ENCODE data around the gene ITIH5.

Gene ITIH5

DNA sequence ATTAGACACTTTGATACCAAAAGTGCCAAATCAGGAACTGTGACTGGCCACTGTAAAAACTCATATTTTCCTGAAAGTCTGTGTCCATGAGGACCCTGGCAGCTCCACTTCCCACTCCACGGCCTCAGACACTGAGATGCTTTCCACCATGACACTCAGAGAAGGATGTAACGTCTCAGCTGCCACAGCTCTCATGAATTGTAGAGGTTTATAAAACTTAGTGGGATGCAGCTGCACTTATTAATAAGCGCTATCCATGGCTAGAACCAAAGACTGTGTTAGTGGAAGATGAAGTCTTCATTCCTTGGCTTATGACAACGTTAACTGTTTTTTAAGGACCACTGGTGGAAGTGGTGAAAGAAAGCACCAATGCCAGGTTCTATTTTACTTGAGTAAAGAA is 121.0 kb downstream of the ITIH5 start:
- no peak overlapping the region for H3K4me3 ChIP-seq (ENCODE audit: low read length)
- TF ChIP-seq CTCF (IDR thresholded peaks at IDR 0.05; ENCODE audit: insufficient read depth, low read depth, low read length, missing control alignments) = no peak
- no peak for DNase-seq (ENCODE audit: low read depth)

DNA sequence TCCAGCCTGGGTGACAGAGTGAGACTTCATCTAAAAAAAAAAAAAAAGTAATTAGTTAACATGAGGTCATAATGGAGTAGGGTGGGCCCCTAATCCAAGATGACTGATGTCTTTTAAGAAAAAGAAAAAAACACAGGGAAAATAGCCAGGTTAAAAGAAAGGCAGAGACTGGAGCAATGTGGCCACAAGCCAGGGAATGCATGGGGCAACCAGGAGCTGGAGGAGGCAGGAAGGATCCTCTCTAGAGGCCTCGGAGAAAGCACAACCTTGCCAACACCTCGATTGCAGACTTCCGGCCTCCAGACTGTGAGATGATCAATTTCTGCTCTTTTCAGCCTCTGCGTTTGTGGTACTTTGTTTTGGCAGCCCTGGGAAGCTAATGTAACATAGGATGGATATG is 121.5 kb downstream of the ITIH5 start:
- TF ChIP-seq CTCF (IDR thresholded peaks at IDR 0.05; ENCODE audit: insufficient read depth, low read depth, low read length, missing control alignments) = no peak
- H3K4me3 ChIP-seq (ENCODE audit: low read length) = no peak overlapping the region
- DNase-seq (ENCODE audit: low read depth) = no peak

- no peak for TF ChIP-seq CTCF (IDR thresholded peaks at IDR 0.05; ENCODE audit: insufficient read depth, low read depth, low read length, missing control alignments)
- no peak overlapping the region for H3K4me3 ChIP-seq (ENCODE audit: low read length)
- DNase-seq (ENCODE audit: low read depth) = no peak
Measured at GRCh38 chr10:7544203-7544602, 122.6 kb downstream of the ITIH5 start.

- no peak for TF ChIP-seq CTCF (IDR thresholded peaks at IDR 0.05; ENCODE audit: insufficient read depth, low read depth, low read length, missing control alignments)
- DNase-seq (ENCODE audit: low read depth) = no peak
- H3K4me3 ChIP-seq (ENCODE audit: low read length) = no peak overlapping the region
Measured at GRCh38 chr10:7542189-7542914, 124.4 kb downstream of the ITIH5 start.

DNA sequence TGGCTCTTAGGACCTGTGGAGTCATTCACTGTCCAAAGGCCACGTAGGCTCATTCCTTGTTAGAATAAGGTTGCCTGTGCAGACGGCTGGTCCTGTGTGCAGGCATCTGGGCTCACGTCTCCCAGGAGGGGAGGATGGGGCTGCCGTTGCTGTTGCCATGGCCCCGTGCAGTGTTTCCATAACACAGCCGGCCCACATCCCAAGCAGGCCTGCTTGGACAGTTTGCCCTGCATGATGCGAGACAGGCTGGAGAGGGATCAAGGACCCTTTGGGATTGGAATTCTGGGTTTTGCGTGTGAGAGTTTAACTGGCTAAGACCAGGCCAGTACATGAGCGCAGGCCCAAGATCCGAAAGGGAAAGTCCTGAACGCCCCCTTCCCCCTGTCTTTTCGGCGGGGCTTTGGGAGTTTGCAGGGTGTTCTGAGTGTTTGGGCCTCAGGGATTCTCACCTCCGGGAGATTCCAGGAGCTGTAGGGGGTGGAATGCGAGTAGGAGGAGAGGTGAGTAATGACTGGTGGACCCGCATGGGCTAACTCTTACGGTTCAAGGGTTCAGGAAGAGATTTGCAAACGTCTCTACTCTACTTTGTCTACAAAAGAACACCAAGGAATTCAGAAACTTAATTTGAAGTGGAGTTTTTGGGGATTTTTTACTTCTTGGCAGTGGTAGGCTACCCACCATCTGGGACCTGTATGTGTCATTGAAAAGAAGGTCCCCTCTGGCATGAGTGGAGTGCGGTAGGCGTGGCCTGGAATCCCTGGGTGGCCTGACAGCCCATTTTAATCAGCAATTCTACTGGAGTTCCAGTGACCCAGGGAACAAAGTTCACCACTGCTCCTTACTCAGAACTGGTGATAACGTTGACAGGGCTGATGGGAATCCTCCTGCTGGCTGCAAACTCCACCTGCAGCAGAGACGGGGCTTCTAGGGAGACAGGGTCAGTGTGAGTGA is 125.4 kb downstream of the ITIH5 start:
- no peak for TF ChIP-seq CTCF (IDR thresholded peaks at IDR 0.05; ENCODE audit: insufficient read depth, low read depth, low read length, missing control alignments)
- no peak overlapping the region for H3K4me3 ChIP-seq (ENCODE audit: low read length)
- no peak for DNase-seq (ENCODE audit: low read depth)

DNA sequence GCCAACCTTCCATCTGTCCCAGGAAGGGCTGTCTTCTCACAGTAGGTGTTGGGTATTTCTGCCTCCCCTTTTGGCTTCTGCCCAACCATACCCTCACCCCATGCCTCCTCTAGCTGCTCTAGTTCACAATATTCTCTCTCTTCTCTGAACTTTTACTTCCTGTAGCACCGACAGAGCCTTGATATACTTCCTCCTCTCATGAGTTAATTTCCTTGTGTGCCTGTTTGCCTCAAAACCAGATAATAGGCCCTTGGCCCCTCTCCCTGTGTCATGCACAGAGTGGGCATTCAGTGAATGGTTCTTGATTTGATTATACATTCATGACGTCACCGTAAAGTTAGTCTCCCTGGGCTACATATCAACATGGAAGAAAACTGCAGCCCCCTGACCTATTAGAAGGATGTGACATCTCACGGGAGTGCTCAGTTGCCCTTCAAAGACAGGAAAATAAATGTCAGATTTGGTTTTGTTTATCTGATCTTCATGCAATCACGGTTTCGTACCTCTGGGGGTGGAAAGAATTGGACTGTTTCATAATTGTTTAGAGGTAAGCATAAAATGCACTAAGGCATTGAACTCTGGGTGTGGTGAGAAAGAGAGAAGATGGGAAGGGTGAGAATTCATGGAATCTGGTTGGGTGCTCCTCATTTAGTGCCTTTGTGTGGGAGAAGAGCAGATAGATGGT is 127.7 kb downstream of the ITIH5 start:
- no peak for TF ChIP-seq CTCF (IDR thresholded peaks at IDR 0.05; ENCODE audit: insufficient read depth, low read depth, low read length, missing control alignments)
- H3K4me3 ChIP-seq (ENCODE audit: low read length) = no peak overlapping the region
- no peak for DNase-seq (ENCODE audit: low read depth)

Measured in epithelial cell of esophagus (primary cell).